HCT116 (cell line): ENCODE measurements around the gene TNFRSF14.

ENCODE experiments used
- CEBPB ChIP-seq: IDR thresholded peaks from 2 replicates; pipeline ENCODE4 v1.6.1; 2012; ENCODE audit warnings: low read depth
- CTCF ChIP-seq, 3 experiments: fragments of 200-600 bp in 1 of 3; sonication (generic) in 1 of 3; IDR thresholded peaks in 2 of 3; conservative IDR thresholded peaks in 1 of 3; 2 replicates each; pipeline ENCODE4 v1.5.1; 2012 to 2017; ENCODE audit warnings: low read depth in 2 of 3, low read length in 2 of 3, antibody characterized with exemption in 1 of 3, borderline replicate concordance in 1 of 3, control low read depth in 1 of 3, mild to moderate bottlenecking in 1 of 3, mixed read lengths in 1 of 3, mixed run types in 1 of 3, moderate library complexity in 1 of 3; ENCODE audit not compliant: insufficient read depth in 1 of 3
- EZH2 ChIP-seq: fragments of 200-600 bp; sonication (generic); IDR thresholded peaks from 2 replicates; pipeline ENCODE4 v1.6.1; 2017; ENCODE audit warnings: antibody characterized with exemption, mixed run types
- EZH2phosphoT487 ChIP-seq: fragments of 200-600 bp; IDR thresholded peaks from 2 replicates; pipeline ENCODE4 v1.6.1; 2018; ENCODE audit warnings: antibody characterized with exemption, borderline replicate concordance
- MAX ChIP-seq: IDR thresholded peaks from 2 replicates; pipeline ENCODE4 v1.6.1; 2012
- POLR2A ChIP-seq: IDR thresholded peaks from 2 replicates; pipeline ENCODE4 v1.7.0; 2011; ENCODE audit warnings: borderline replicate concordance; ENCODE audit not compliant: insufficient read depth, insufficient read length; ENCODE audit errors: extremely low read depth
- RAD21 ChIP-seq: IDR thresholded peaks from 2 replicates; pipeline ENCODE4 v1.6.1; 2012; ENCODE audit warnings: low read depth, mild to moderate bottlenecking
- REST ChIP-seq: IDR thresholded peaks from 2 replicates; pipeline ENCODE4 v1.6.1; 2012; ENCODE audit warnings: low read depth
- YY1 ChIP-seq: IDR thresholded peaks from 2 replicates; pipeline ENCODE4 v1.6.1; 2011; ENCODE audit warnings: low read length, low read depth, moderate library complexity, mild to moderate bottlenecking; ENCODE audit not compliant: insufficient replicate concordance; ENCODE audit errors: extremely low read depth
- ZBTB33 ChIP-seq: IDR thresholded peaks from 2 replicates; pipeline ENCODE4 v1.6.1; 2011; ENCODE audit warnings: mild to moderate bottlenecking, low read length, moderate library complexity; ENCODE audit not compliant: insufficient replicate concordance; ENCODE audit errors: extremely low read depth
- ZFX ChIP-seq: fragments of 450-650 bp; IDR thresholded peaks from 2 replicates; pipeline ENCODE4 v1.6.1; 2017

GRCh38 chr1:2523891-2524609, 32.1 kb upstream of the TNFRSF14 start:
- TF ChIP-seq REST (no peak), YY1 (no peak), EZH2phosphoT487 (no peak), CTCF (IDR thresholded peaks at IDR 0.05 in 2 of 3, conservative IDR thresholded peaks at IDR 0.05 in 1 of 3; ENCODE audit: borderline replicate concordance in 1 of 3, insufficient read depth in 1 of 3, low read depth in 2 of 3, low read length in 2 of 3) (no peak), ZBTB33 (no peak), CEBPB (no peak), ZFX (no peak), RAD21 (no peak), POLR2A (no peak), EZH2 (no peak), MAX (no peak)
